B cell (primary cell): ENCODE data around the gene SIK3. TPM values are rescaled to one million over a fixed set of nuclear protein-coding genes. Genes with fewer than 3 reads are reported as not detected.

Experiments
- ATAC-seq: fragments of 200-7000 bp; cut with Tn5 transposase; one replicate; pipeline ENCODE4 v1.10.0; 2021; ENCODE audit warnings: low read depth, mild to moderate bottlenecking, moderate number of reproducible peaks, moderate library complexity
- CTCF ChIA-PET: fragments of 350-600 bp; sonication (Branson Sonifier 250); formaldehyde crosslinking; loops from one replicate; lab custom pipeline; 2021; ENCODE audit warnings: antibody characterized with exemption, inconsistent platforms; lab: Charles Lee
- POLR2A ChIA-PET: fragments of 350-600 bp; sonication (Branson Sonifier 250); formaldehyde crosslinking; loops from one replicate; lab custom pipeline; 2021; ENCODE audit warnings: antibody characterized with exemption; lab: Charles Lee
- DNase-seq: peaks from one replicate; pipeline ENCODE4 v3.0.0; 2013
- H2AFZ ChIP-seq: 2 replicates; pipeline ENCODE4 v1.6.1; 2012; ENCODE audit warnings: mild to moderate bottlenecking, low read depth, low read length; ENCODE audit not compliant: insufficient read depth, poor library complexity, severe bottlenecking
- H3K27ac ChIP-seq, 2 donors: 1 replicate in 1 of 2; 2 replicates in 1 of 2; pipeline ENCODE4 v1.5.1; 2012 to 2013; ENCODE audit warnings: low read length in 2 of 2, mild to moderate bottlenecking in 2 of 2, moderate library complexity in 1 of 2
- H3K27me3 ChIP-seq, 4 experiments: fragments of 200-600 bp in 1 of 4; sonication (generic) in 1 of 4; replicated peaks in 1 of 4; 1 replicate in 2 of 4; 2 replicates in 2 of 4; pipeline versions ENCODE4 v1.6.1 to v1.7.0; 2013 to 2016; ENCODE audit warnings: low read length in 3 of 4, mild to moderate bottlenecking in 2 of 4, mixed read lengths in 1 of 4, moderate library complexity in 1 of 4; ENCODE audit not compliant: insufficient read depth in 4 of 4, control insufficient read depth in 3 of 4; ENCODE audit errors: control extremely low read depth in 1 of 4
- H3K36me3 ChIP-seq, 2 experiments: replicated peaks in 1 of 2; 1 replicate in 1 of 2; 2 replicates in 1 of 2; pipeline versions ENCODE4 v1.6.1 to v1.7.1; 2013; ENCODE audit warnings: low read length in 1 of 2; ENCODE audit not compliant: insufficient read depth in 2 of 2, control insufficient read depth in 1 of 2; ENCODE audit errors: control extremely low read depth in 1 of 2, extremely low read depth in 1 of 2
- H3K4me1 ChIP-seq, 2 donors: fragments of 200-600 bp in 1 of 2; sonication (generic) in 1 of 2; 1 replicate in 1 of 2; 2 replicates in 1 of 2; pipeline versions ENCODE4 v1.5.1 to v1.6.1; 2013 to 2017; ENCODE audit warnings: low read length in 2 of 2; ENCODE audit not compliant: control insufficient read depth in 2 of 2, insufficient read depth in 2 of 2
- H3K4me2 ChIP-seq: replicated peaks from 2 replicates; pipeline ENCODE3; 2012; ENCODE audit warnings: mild to moderate bottlenecking, low read depth, low read length; ENCODE audit not compliant: poor library complexity, severe bottlenecking
- H3K4me3 ChIP-seq, 5 experiments: fragments of 200-600 bp in 1 of 5; sonication (generic) in 1 of 5; 1 replicate in 3 of 5; 2 replicates in 2 of 5; pipeline versions ENCODE4 v1.5.1 to v1.7.0; 2011 to 2016; ENCODE audit warnings: low read length in 4 of 5, mild to moderate bottlenecking in 4 of 5, low read depth in 2 of 5, control low read depth in 1 of 5, moderate library complexity in 1 of 5; ENCODE audit not compliant: insufficient read depth in 1 of 5; ENCODE audit errors: control extremely low read depth in 1 of 5, extremely low read depth in 1 of 5
- H3K79me2 ChIP-seq: fragments of 200-600 bp; sonication (generic); one replicate; pipeline ENCODE4 v1.6.0; 2016; ENCODE audit warnings: low read length; ENCODE audit not compliant: control insufficient read depth, insufficient read depth
- H3K9ac ChIP-seq: fragments of 200-600 bp; sonication (generic); 2 replicates; pipeline ENCODE4 v1.6.1; 2017; ENCODE audit warnings: mild to moderate bottlenecking, low read length, moderate library complexity
- H3K9me3 ChIP-seq, 3 donors: one replicate each; pipeline versions ENCODE4 v1.6.1 to v1.7.1; 2013; ENCODE audit warnings: low read length in 2 of 3; ENCODE audit not compliant: control insufficient read depth in 2 of 3, insufficient read depth in 1 of 3; ENCODE audit errors: control extremely low read depth in 1 of 3
- H4K20me1 ChIP-seq: 2 replicates; pipeline ENCODE4 v1.6.0; 2012; ENCODE audit warnings: mild to moderate bottlenecking, low read length; ENCODE audit not compliant: insufficient read depth, control insufficient read depth, poor library complexity, severe bottlenecking
- H3K27ac Mint-ChIP-seq: one replicate; pipeline ENCODE4 v1.8.0; 2021; ENCODE audit warnings: mixed read lengths
- H3K27me3 Mint-ChIP-seq: one replicate; pipeline ENCODE4 v1.8.0; 2021; ENCODE audit warnings: mixed read lengths
- H3K4me1 Mint-ChIP-seq: one replicate; pipeline ENCODE4 v1.8.0; 2021; ENCODE audit warnings: mixed read lengths
- H3K4me3 Mint-ChIP-seq: one replicate; pipeline ENCODE4 v1.8.0; 2021; ENCODE audit warnings: mixed read lengths
- H3K9me3 Mint-ChIP-seq: one replicate; pipeline ENCODE4 v1.8.0; 2022; ENCODE audit warnings: mixed read lengths; ENCODE audit not compliant: insufficient read depth
- CTCF ChIP-seq: fragments of 200-600 bp; IDR thresholded peaks from one replicate; pipeline ENCODE4 v1.8.0; 2022; ENCODE audit warnings: antibody characterized with exemption, mild to moderate bottlenecking
- EZH2 ChIP-seq: IDR thresholded peaks from 2 replicates; pipeline ENCODE4 v1.6.1; 2012; ENCODE audit warnings: borderline replicate concordance, low read depth, mild to moderate bottlenecking, moderate library complexity, low read length; ENCODE audit not compliant: insufficient read depth, poor library complexity, severe bottlenecking
- WGBS: methylation state at CpG from one replicate; pipeline ENCODE4 v1.1.5; 2013; ENCODE audit warnings: missing lambda C conversion rate; ENCODE audit not compliant: insufficient coverage; 5-methylcytosine and 5-hydroxymethylcytosine counted together
- intact Hi-C: fragments of 100-400 bp; cut with micrococcal nuclease; formaldehyde crosslinking; loops from one replicate; pipeline ENCODE4 v1.10.0; 2022
- polyA plus RNA-seq: library from polyadenylated mRNA; depleted of rRNA; stranded (reverse); fragments of >200 nt; gene quantifications from 2 replicates; pipeline ENCODE4 v1.2.3, GENCODE V29; 2012
- total RNA-seq, 2 donors: library from RNA; stranded (reverse); fragments of 120-200 nt in 1 of 2; gene quantifications; 1 replicate in 1 of 2; 2 replicates in 1 of 2; pipeline versions ENCODE4 v1.2.3 to v1.2.4, GENCODE V29; 2013 to 2022

SIK3 gene
- total and polyA plus RNA-seq, 2 donors (not counting 1 experiment from before 2014, with no cell fraction given): 36.5 to 180 TPM

GRCh38 chr11:116800610-116801009, 297.6 kb downstream of the SIK3 start:
- Histone ChIP-seq H3K27me3 (peaks cover 0 to 8% (median 0%) of the 10 kb centered on the region in 4 experiments), H3K4me3 (no peak overlapping the region), H3K4me2 (no peak overlapping the region), H3K9me3 (no peaks in the 10 kb centered on the region), H3K36me3 (no peaks in the 10 kb centered on the region), H3K9ac (no peak overlapping the region), H4K20me1 (no peaks in the 10 kb centered on the region), H3K27ac (no peak overlapping the region), H2AFZ (no peak overlapping the region), H3K4me1 (no peaks in the 10 kb centered on the region), H3K79me2 (no peaks in the 10 kb centered on the region)
- H3K4me1 Mint-ChIP-seq: no peaks in the 10 kb centered on the region
- CTCF ChIA-PET: interaction anchor here (0.7 to 1.4 kb wide), 2 partner anchors 10 to 23 kb away, joined by 5 to 6 read pairs; partner anchors contain the start of gene APOA4
- no peak overlapping the region for H3K27ac Mint-ChIP-seq
- POLR2A ChIA-PET: no interaction called here
- H3K27me3 Mint-ChIP-seq: peaks cover 39% of the 10 kb centered on the region
- H3K4me3 Mint-ChIP-seq: no peak overlapping the region
- no peaks in the 10 kb centered on the region for H3K9me3 Mint-ChIP-seq
- intact Hi-C loops: no loop called here
- TF ChIP-seq EZH2 (no peak), CTCF (no peak)
- DNase-seq (no peak), ATAC-seq (no peak)
- no CpG with 5 or more reads among the region's 2 CpGs for WGBS

GRCh38 chr11:116798368-116798767, 299.9 kb downstream of the SIK3 start:
- Mint-ChIP-seq H3K9me3 (no peaks in the 10 kb centered on the region), H3K4me3 (no peak overlapping the region), H3K27me3 (peaks cover 33% of the 10 kb centered on the region), H3K4me1 (no peaks in the 10 kb centered on the region), H3K27ac (no peak overlapping the region)
- Histone ChIP-seq H3K27me3 (peaks cover 0 to 8% (median 0%) of the 10 kb centered on the region in 4 experiments), H3K4me1 (no peaks in the 10 kb centered on the region), H2AFZ (no peak overlapping the region), H3K79me2 (no peaks in the 10 kb centered on the region), H3K36me3 (no peaks in the 10 kb centered on the region), H3K27ac (no peak overlapping the region), H4K20me1 (no peaks in the 10 kb centered on the region), H3K9ac (no peak overlapping the region), H3K9me3 (no peaks in the 10 kb centered on the region), H3K4me2 (no peak overlapping the region), H3K4me3 (no peak overlapping the region)
- intact Hi-C loops: loop anchor here (10.0 kb wide), 1 partner anchor 76 kb away; no protein-coding TSS in a partner anchor
- CTCF ChIA-PET: no interaction called here
- DNase-seq (no peak), ATAC-seq (no peak)
- POLR2A ChIA-PET: no interaction called here
- WGBS: 70% methylated on average over 5 of the region's 5 CpGs
- TF ChIP-seq CTCF (no peak), EZH2 (no peak)
